ENCODE results near the gene ARID2.

ARID2 gene

DNA sequence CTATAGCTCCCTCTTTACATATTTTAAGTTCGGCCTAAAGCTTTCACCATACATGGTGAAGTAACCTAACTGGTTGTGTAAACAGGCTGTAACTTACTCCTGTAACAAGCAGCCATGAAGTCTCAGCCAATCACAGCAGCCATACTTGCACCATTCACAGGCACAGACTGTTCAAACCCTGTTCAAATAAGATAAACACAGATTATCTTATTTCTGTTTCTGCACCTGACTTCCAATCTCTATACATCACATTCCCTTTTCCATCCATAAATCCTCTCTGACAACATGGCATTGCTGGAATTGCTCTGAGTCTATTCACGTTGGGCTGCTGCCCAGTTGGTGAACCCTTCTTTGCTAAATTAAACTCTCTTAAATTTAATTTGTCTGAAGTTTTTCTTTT is 34.5 kb upstream of the ARID2 start:
- TF ChIP-seq, protein P1, sequence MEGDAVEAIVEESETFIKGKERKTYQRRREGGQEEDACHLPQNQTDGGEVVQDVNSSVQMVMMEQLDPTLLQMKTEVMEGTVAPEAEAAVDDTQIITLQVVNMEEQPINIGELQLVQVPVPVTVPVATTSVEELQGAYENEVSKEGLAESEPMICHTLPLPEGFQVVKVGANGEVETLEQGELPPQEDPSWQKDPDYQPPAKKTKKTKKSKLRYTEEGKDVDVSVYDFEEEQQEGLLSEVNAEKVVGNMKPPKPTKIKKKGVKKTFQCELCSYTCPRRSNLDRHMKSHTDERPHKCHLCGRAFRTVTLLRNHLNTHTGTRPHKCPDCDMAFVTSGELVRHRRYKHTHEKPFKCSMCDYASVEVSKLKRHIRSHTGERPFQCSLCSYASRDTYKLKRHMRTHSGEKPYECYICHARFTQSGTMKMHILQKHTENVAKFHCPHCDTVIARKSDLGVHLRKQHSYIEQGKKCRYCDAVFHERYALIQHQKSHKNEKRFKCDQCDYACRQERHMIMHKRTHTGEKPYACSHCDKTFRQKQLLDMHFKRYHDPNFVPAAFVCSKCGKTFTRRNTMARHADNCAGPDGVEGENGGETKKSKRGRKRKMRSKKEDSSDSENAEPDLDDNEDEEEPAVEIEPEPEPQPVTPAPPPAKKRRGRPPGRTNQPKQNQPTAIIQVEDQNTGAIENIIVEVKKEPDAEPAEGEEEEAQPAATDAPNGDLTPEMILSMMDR (IDR thresholded peaks at IDR 0.05; ENCODE audit: extremely low read depth, insufficient read depth, missing control alignments) = no peak
- in situ Hi-C loops (cut with MboI; ENCODE audit: low pct_unique_long_range_greater_than_20kb, low sequenced_read_pairs, unreplicated experiment) = no loop called here
- no peak for DNase-seq (ENCODE audit: low spot score)

DNA sequence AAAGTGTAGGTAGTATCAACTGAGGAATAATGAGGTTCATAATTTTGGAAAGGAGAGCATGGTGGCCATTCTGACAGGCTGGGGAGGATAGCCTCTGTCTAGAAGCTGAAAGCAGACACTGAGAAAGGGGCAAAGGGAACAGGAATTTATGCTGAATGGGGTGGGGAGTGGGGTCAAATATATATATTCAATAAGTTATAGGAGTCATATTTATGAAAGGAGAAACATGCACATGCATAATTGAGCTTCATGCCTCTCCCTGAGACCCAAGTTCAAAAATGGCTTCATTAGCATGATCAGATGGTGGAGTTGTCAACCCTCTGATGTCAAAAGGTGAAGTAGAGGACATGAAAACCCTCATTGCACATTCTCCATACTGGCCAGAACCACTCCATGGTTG is 33.9 kb upstream of the ARID2 start:
- in situ Hi-C loops (cut with MboI; ENCODE audit: low pct_unique_long_range_greater_than_20kb, low sequenced_read_pairs, unreplicated experiment) = no loop called here
- TF ChIP-seq, protein P1 (IDR thresholded peaks at IDR 0.05; ENCODE audit: extremely low read depth, insufficient read depth, missing control alignments) = no peak
- no peak for DNase-seq (ENCODE audit: low spot score)

DNA sequence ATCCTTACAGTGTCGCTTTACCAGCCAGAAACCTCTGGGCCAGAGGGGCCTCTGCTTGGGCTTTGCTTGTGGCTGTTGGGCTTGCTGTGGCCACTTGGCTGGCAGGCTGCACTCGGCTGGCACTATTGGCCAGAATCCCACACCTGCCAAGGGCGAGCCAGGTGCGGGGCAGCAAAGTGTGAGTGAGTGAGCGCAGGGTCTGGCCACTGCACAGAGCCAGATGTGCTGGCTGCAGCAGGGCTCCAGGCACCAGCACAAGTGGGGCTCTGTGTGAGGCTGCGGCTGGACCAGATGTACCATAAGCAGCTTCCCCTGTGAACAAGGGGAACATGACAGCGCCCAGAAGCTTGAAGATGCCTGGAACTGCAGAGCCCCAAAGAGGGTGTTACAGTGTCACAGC is 33.5 kb upstream of the ARID2 start:
- in situ Hi-C loops (cut with MboI; ENCODE audit: low pct_unique_long_range_greater_than_20kb, low sequenced_read_pairs, unreplicated experiment) = no loop called here
- TF ChIP-seq, protein P1 (IDR thresholded peaks at IDR 0.05; ENCODE audit: extremely low read depth, insufficient read depth, missing control alignments) = no peak
- no peak for DNase-seq (ENCODE audit: low spot score)

DNA sequence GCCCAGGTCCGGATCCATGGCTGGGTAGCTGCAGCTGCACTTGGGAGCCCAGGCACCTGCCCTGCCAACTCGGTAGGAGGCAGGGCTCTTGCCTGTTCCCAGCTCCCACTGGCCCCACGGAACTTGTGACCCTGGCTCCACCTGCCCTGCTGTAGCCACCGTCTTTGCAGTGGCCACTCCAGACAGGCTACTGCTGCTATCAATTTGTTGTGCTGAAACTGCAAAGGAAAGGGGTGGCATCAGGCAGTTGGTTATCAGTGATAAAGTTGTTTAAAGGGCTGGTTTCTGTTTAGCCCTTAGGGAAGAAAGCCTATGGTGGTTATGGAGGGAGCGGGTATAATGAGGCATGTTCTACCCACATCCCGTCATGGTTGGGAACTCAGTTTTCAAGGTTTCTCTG is 32.1 kb upstream of the ARID2 start:
- TF ChIP-seq, protein P1 (IDR thresholded peaks at IDR 0.05; ENCODE audit: extremely low read depth, insufficient read depth, missing control alignments) = no peak
- no peak for DNase-seq (ENCODE audit: low spot score)
- in situ Hi-C loops (cut with MboI; ENCODE audit: low pct_unique_long_range_greater_than_20kb, low sequenced_read_pairs, unreplicated experiment) = no loop called here

DNA sequence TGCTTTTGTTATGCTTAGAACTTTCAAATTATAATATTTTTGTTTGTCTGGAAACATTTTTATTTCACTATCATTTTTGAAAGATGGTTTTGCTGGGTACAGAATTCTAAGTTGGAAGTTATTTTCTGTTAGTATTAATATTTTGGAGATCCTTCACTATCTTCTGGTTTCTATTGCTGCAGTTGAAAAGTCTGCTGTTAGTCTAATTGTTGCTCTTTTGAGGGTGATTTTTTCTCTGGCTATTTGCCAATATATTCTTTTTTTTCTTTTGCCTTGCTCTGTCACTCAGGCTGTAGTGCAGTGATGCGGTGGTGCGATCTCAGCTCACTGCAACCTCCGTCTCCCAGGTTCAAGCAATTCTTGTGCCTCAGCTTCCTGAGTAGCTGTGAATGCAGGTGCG is 28.2 kb upstream of the ARID2 start:
- no peak for DNase-seq (ENCODE audit: low spot score)
- in situ Hi-C loops (cut with MboI; ENCODE audit: low pct_unique_long_range_greater_than_20kb, low sequenced_read_pairs, unreplicated experiment) = no loop called here
- TF ChIP-seq, protein P1 (IDR thresholded peaks at IDR 0.05; ENCODE audit: extremely low read depth, insufficient read depth, missing control alignments) = no peak

DNA sequence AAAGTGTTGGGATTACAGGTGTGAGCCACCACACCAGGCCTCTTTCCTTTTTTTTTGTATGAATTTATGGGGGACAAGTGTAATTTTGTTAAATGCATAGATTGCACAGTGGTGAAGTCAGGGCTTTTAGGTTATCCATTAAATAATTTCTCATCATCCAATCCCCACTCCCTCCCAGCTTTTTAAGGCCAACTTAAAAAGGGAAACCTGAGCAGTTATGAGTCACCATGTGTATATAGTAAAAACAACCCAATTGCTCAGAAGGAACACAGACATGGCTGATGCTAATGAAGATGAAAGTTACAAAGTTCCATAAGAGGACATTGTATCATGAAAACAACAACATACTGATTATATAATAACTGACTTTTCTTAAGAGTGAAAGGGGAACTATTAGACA is 25.6 kb upstream of the ARID2 start:
- TF ChIP-seq, protein P1 (IDR thresholded peaks at IDR 0.05; ENCODE audit: extremely low read depth, insufficient read depth, missing control alignments) = no peak
- no peak for DNase-seq (ENCODE audit: low spot score)
- in situ Hi-C loops (cut with MboI; ENCODE audit: low pct_unique_long_range_greater_than_20kb, low sequenced_read_pairs, unreplicated experiment) = no loop called here

DNA sequence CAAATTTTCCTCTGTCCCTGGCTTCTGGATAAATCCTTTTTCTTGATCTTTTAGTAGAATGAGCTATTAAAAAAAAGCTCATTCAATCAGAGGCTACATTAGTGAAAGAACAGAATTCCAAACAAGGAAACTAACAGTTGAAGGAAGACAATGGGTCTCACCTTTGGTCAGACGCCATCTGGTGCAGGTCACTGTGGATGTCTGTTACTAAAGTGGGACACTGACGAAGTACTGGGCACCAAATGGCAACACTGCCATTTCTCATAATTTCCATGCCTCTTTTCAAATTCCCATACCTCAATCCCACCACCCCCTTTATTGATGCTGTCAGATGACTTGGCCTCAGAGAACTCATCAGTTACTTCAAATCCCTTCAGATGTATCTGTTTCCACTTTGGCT is 24.5 kb upstream of the ARID2 start:
- TF ChIP-seq, protein P1 (IDR thresholded peaks at IDR 0.05; ENCODE audit: extremely low read depth, insufficient read depth, missing control alignments) = no peak
- no peak for DNase-seq (ENCODE audit: low spot score)
- in situ Hi-C loops (cut with MboI; ENCODE audit: low pct_unique_long_range_greater_than_20kb, low sequenced_read_pairs, unreplicated experiment) = no loop called here
